GM12801 (cell line): ENCODE data around the gene ZNRF1.

Experiments used
- TF ChIP-seq, protein P1 (sequence below): IDR thresholded peaks from one replicate; pipeline ENCODE4 v1.5.1; 2011; ENCODE audit warnings: control low read depth; ENCODE audit not compliant: insufficient read length; ENCODE audit errors: extremely low read depth

ZNRF1 gene

DNA sequence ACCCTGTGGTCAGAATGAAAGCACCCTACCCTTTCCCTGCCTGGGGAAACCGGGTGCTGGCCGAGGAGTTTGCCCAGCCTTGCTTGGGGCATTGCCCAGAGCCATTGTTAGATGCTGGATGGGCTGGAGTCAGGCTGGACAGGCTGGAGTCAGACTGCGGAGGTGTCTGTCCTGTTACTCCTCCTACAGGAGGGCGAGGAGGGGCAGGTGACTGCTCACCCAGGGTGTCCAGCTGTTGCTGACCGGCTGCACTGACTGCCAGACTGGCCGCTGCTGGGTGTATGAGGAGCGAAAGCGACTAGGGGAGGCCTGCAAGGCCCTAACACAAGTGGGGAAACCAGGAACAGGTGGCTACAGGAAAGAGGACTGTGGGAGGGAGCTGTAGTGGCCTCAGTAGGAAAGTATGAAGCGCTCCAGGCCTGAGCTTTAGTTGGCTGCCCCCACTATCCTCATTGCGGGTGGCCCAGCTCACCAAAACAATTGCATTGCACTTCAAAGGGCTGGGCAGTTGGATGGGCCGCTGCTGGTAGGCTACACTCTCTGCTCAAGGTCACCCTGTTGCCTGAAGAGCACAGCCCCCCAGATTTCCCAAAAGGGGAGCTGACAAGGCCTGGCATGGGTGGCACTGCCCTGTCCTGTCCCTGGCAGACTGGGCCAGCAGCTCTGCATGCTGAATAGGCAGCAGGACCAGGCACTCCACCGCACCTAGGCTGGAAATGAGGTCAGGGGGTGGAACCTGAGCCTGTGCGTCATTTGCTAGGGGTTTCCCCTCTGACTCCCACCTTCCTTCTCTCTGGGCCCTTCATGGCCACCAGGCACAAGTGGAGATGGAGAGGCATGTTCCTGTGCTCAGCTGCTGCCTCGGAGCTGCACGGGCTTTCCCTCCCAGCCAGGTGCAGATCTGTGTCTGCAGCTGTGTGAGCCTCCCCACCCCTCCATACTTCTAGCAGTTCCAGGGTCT, 99.4 kb downstream of the ZNRF1 start:
- TF ChIP-seq, protein P1, sequence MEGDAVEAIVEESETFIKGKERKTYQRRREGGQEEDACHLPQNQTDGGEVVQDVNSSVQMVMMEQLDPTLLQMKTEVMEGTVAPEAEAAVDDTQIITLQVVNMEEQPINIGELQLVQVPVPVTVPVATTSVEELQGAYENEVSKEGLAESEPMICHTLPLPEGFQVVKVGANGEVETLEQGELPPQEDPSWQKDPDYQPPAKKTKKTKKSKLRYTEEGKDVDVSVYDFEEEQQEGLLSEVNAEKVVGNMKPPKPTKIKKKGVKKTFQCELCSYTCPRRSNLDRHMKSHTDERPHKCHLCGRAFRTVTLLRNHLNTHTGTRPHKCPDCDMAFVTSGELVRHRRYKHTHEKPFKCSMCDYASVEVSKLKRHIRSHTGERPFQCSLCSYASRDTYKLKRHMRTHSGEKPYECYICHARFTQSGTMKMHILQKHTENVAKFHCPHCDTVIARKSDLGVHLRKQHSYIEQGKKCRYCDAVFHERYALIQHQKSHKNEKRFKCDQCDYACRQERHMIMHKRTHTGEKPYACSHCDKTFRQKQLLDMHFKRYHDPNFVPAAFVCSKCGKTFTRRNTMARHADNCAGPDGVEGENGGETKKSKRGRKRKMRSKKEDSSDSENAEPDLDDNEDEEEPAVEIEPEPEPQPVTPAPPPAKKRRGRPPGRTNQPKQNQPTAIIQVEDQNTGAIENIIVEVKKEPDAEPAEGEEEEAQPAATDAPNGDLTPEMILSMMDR = no peak

DNA sequence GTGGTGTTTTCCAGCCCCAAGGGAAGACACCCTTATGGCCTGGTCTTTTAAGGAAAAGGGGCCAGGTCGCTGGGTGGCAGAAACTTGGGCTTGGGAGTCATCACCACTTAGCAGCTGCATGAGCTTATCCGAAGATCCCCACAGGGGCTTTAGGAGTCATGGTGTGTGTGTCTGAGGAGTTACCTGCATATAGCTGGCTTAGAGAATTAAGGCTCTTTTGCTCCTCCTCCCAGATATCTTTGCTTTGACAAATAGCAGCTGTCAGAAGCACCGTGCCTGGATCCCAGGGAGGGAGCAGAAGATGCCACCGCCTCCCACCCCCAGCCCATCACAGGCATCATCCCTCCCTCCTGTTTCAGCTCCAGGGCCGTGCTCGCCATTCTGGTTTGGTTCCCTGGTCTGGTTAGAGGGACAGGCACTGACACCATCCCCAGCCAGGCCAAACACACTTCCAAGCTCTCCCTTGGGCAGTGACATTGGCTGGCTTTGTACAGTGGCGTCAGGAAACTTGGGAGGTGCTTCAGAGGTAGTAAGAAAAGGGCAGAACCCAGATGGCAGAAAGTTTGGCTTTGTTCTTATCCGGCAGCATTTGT, 100.3 kb downstream of the ZNRF1 start:
- TF ChIP-seq, protein P1 = no peak

DNA sequence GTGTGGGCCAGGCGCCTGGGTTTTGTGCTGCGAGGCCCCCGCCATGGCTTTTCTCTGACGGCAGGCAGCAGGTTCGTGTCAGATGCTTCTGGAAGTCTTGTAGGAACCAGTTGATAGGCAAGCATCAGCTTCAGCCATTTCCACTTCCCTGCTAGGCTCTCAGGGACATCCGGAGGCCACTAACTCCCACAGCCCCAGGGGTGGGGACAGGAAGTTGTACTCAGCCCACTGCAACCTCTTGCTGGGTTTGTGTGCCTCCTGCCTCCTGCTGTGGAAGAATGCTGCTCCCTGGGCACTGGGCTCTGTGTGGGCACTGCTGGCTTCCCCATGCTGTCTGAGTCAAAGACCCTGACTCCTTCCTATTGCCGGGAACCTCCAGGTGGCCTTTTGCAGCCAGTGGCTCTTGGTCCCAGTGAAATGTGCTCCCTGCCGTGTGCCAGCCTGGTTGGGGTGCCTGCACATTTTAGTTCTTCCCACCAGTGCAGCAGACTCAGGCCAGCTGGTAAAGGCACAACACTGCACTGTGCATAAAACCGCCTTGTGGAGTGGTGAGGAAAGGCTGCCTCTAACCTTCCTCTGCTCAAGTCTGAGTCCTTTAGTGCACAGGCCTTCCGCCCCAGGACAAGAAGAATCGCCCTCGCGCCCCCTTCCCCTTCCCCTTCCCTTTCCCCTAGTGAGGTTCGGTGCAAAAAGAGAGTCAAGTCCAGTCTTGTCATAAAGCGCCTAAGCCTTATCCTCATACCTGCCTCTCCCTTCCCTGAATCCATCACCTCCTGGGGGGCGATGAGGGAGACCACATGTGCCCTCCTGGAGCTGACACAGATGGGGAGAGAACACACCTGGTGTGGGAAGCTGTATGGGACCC, 101.1 kb downstream of the ZNRF1 start:
- TF ChIP-seq, protein P1 = no peak

DNA sequence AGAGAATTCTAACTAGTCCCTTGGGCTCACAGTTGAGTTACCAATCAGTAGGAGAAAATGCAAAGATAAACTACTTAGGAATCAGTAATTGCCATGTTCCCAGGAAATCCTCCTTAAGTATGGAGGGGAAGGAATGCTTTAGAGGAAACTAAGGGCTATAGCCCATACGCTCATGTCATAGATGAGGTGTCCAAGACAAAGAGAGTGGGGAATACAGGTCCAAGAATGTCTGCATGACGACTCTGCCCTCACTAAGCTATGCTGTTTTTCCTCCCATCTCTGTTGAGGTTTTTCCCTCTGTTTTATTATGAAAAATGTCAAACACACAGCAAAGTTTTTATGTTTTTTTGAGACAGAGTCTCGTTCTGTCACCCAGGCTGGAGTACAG, 101.8 kb downstream of the ZNRF1 start:
- TF ChIP-seq, protein P1 = no peak

DNA sequence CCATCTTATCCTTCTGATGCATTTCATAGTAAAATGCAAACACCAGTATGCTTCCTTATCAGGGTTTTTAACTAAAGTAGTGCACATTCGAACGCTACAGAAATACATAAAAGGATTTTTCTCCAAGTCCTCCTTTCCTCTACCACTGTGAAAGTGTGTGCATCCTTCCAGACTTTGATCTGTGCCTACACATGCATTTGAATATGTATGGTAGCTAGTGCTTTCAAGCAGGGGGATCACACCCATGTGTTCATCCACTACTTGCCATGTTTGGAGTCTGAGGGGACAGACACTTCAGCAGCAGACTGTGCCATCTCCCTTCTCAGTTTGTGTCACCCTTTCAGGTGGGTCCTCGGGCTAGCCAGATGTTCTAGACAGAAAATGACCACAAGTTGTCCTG, 102.8 kb downstream of the ZNRF1 start:
- TF ChIP-seq, protein P1 = no peak

DNA sequence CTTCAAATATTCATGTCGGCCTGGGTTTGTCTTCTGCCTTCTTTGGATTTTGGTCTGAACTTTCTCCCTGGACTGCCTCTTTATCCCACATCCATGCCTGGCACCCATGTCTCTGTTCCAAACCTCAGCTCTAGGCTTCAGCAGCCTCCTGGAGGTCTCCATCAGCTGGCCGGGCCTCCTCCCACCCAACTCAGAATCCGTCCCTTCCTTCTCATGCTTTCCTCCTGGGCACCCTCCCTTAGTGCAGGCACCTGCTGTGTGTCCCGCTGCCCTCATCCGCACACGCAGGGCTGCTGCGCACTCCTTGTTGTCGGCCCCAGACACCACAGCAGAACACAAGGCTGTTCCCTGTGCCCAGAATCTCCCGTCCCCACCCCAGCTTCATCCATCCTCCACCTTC, 103.8 kb downstream of the ZNRF1 start:
- TF ChIP-seq, protein P1 = no peak

DNA sequence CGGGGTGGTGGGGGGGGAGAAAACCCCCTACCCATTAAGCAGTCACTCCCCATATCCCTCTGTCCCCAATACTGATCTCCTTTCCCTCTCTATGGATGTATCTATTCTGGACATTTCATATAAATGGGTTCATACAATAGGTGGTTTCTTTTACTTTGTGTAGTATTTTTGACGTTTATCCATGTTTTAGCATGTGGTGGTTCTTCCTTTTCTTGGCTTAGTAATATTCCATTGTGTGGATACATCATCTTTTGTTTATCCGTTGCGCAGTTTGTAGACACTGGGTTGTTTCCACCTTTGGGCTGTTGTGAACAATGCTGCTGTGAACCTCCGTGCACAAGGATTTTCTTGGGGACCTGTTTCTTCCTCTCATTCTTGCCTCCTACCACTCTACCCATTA, 105.2 kb downstream of the ZNRF1 start:
- TF ChIP-seq, protein P1 = no peak
